Fibroblast of mammary gland (primary cell): ENCODE results near the gene CHRNA10.

Experiments
- DNase-seq: peaks from one replicate; pipeline ENCODE4 v3.0.0-alpha.2; 2010; ENCODE audit warnings: low read depth
- H3K4me3 ChIP-seq: 2 replicates; pipeline ENCODE4 v1.5.1; 2011; ENCODE audit warnings: low read depth, mild to moderate bottlenecking, low read length, moderate library complexity; ENCODE audit not compliant: control insufficient read depth
- TF ChIP-seq, protein P1 (sequence below): conservative IDR thresholded peaks from 2 replicates; pipeline ENCODE4 v1.5.1; 2011; ENCODE audit warnings: low read depth, low read length, inconsistent platforms; ENCODE audit not compliant: control insufficient read depth, insufficient read depth

The CHRNA10 gene

DNA sequence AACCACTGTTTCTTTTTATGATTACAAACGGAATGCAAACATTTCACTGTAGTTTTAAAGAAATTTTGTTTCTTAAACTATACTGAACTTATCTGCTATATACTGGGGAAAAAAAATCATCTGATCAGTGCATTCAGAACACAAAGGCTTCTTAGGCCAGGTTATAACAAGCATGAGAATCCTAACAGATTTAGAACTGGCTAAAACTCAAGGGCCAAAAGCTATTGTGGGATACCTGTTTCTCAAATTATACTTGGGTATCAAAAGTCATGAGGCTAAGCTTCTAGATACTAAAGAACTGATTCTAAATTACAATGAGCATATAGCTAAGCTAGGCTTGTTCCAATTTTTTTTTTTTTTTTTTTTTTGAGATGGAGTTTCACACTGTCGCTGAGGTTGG lies 29.7 kb upstream of the CHRNA10 start:
- H3K4me3 ChIP-seq = no peak overlapping the region
- TF ChIP-seq, protein P1, sequence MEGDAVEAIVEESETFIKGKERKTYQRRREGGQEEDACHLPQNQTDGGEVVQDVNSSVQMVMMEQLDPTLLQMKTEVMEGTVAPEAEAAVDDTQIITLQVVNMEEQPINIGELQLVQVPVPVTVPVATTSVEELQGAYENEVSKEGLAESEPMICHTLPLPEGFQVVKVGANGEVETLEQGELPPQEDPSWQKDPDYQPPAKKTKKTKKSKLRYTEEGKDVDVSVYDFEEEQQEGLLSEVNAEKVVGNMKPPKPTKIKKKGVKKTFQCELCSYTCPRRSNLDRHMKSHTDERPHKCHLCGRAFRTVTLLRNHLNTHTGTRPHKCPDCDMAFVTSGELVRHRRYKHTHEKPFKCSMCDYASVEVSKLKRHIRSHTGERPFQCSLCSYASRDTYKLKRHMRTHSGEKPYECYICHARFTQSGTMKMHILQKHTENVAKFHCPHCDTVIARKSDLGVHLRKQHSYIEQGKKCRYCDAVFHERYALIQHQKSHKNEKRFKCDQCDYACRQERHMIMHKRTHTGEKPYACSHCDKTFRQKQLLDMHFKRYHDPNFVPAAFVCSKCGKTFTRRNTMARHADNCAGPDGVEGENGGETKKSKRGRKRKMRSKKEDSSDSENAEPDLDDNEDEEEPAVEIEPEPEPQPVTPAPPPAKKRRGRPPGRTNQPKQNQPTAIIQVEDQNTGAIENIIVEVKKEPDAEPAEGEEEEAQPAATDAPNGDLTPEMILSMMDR = no peak
- no peak for DNase-seq

DNA sequence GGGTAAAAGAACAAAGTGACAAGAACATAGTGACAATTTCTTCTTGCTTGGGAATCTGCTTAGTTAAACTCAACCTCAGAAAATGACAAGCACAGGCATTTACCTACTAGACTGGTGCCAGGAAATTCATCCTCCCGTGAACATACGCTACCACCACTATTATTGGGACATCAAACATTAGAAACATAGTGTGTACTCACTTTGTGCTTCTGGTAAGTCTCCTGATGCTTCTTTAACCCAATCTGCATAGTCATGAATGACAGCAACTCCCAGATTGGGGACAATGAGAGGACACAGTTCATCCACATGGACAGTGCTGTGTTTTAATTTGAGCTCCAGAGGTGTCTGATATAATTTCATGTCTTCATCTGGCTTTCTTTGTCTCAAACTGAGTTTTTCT lies 29.2 kb upstream of the CHRNA10 start:
- TF ChIP-seq, protein P1 = no peak
- H3K4me3 ChIP-seq = no peak overlapping the region
- no peak for DNase-seq

DNA sequence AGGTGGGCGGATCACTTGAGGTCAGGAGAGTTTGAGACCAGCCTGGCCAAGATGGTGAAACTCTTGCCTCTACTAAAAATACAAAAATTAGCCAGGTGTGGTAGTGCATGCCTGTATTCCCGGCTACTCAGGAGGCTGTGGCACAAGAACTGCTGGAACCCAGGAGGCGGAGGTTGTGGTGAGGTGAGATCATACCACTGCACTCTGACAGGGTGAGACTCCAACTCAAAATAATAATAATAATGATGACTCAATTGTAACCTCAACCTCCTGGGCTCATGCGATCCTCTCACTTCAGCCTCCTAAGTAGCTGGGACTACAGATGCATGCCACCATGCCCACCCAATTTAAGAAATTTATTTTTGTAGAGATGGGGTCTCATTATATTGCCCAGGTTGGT lies 15.6 kb upstream of the CHRNA10 start:
- H3K4me3 ChIP-seq = no peak overlapping the region
- TF ChIP-seq, protein P1 = no peak
- peak; percentile 30 for DNase-seq

DNA sequence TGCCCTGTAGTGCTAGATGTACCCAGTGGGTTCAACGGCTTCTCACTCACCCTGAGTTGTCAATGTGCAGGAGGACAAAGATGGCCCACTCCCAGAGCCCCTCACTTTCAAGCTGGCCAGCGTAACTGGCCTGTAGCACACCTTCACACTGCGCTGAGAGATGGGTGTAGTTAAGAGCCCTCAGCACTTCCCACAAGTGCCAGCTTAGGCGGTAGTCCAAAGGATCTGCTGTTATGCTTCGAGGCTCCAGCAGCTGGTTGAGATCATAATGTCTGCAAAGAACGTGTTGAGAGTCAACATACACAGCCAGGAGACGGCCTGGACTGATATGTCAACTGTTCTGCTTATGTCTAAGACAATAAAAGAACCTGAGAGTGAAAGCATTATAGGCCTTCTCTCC lies 14.7 kb upstream of the CHRNA10 start:
- TF ChIP-seq, protein P1 = no peak
- DNase-seq = no peak
- H3K4me3 ChIP-seq = no peak overlapping the region

DNA sequence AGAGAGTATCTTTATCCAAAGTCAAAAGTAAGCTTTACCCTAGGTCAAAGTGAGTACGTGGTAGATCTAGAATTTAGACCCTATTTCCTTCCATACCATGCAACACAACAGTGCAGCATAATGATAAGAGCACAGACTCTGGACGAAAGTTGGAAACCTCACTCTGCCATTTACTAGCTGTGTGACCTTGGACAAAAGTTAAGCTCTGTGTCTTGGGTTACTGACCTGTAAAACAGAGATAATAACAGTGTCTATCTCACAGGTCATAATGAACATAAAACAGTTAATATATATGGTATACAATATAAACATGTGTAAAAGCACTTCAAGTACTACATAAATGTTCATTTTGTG lies 13.6 kb upstream of the CHRNA10 start:
- H3K4me3 ChIP-seq = no peak overlapping the region
- TF ChIP-seq, protein P1 = no peak
- no peak for DNase-seq

DNA sequence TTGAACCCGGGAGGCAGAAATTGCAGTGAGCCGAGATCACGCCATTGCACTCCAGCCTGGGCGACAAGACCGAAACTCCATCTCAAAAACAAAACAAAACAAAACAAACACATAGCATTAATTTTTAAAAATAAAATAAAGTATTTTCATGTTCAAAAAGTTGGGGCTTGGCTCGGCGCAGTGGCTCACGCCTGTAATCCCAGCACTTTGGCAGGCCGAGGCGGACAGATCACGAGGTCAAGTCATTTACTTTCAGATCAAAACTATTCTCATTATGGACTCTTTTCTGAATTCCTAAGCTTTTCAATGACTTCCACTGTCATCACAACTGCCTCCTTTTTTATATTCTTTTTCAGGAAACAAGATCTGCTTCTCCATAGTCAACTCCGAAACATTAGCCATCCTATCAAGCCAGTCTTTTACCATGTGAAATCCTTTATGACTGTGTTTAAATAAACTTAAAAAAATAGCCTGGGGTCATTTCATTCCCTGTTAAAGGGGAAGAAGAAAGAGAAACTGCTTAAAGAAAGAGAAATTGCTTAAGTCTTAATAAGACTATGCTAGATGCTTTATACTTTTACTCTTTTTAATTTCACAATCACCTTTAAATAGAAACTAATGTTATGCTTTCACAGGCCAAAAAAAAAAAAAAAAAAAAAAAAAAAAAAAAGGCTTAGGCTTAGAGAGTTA lies 13.1 kb upstream of the CHRNA10 start:
- DNase-seq = no peak
- no peak overlapping the region for H3K4me3 ChIP-seq
- TF ChIP-seq, protein P1 = no peak

DNA sequence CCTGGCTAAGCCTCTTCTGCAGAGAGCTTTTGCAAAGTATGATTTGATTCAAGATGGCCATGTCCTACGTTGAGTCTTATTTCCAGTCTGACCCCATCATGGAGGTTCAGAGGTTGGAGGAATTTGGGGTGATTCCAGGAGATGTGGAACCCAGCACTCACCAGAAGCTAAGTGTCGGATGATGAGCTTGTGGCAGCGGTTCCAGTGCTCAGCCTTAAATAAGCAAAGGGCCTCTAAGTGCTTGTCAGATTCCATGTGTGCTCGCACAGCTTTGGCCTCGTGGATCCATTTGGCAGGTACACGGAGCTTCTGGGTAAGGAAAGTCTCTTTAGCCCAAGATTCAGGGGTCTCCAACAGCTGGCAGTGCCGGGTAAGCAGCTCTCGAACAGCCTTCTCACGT lies 11.9 kb upstream of the CHRNA10 start:
- TF ChIP-seq, protein P1 = no peak
- H3K4me3 ChIP-seq = no peak overlapping the region
- DNase-seq = no peak
